Measurements from ENCODE around the gene CMYA5. TPM values are rescaled to one million over a fixed set of nuclear protein-coding genes. Genes with fewer than 3 reads are reported as not detected.

The CMYA5 gene
- total and polyA plus RNA-seq, 2 donors (not counting 3 experiments of a cell fraction or from before 2014, with no cell fraction given) = 0.04 to 0.20 TPM

- Histone ChIP-seq H3K27me3 (ENCODE audit: control insufficient read depth in 2 of 2, insufficient read depth in 2 of 2, low read length in 2 of 2) (no peaks in the 10 kb centered on the region), H3K36me3 (ENCODE audit: control insufficient read depth in 2 of 2, extremely low read depth in 1 of 2, insufficient read depth in 2 of 2, low read length in 2 of 2) (no peaks in the 10 kb centered on the region), H3K4me2 (ENCODE audit: insufficient read depth, low read length) (no peak overlapping the region), H3K9me3 (replicated peaks; ENCODE audit: control insufficient read depth, insufficient read depth, low read length) (no peaks in the 10 kb centered on the region), H3K4me1 (ENCODE audit: control insufficient read depth, extremely low read depth, insufficient read depth, low read length) (peaks cover 2% of the 10 kb centered on the region), H3K79me2 (ENCODE audit: control insufficient read depth, insufficient read depth, low read length) (no peaks in the 10 kb centered on the region), H3K9me1 (replicated peaks; ENCODE audit: control insufficient read depth, extremely low read depth, insufficient read depth, low read length) (no peaks in the 10 kb centered on the region), H2AFZ (ENCODE audit: low read depth, low read length) (no peak overlapping the region), H4K20me1 (replicated peaks; ENCODE audit: control insufficient read depth, extremely low read depth, insufficient read depth, low read length) (no peaks in the 10 kb centered on the region), H3K9ac (replicated peaks; ENCODE audit: extremely low read depth, insufficient read depth, low read length) (no peak overlapping the region), H3K27ac (ENCODE audit: insufficient read depth, low read depth, low read length) (no peak overlapping the region), H3K4me3 (replicated peaks in 1 of 3; ENCODE audit: insufficient read depth in 1 of 3, low read depth in 1 of 3, low read length in 3 of 3) (no peak overlapping the region)
- dilution Hi-C loops (cut with MboI; ENCODE audit: extremely low pct_ligation_motif_present, low sequenced_read_pairs) = no loop called here
- BruUV-seq (replicated peaks) = no TSS peak
- TF ChIP-seq FOS (IDR thresholded peaks at IDR 0.05; ENCODE audit: borderline replicate concordance, insufficient read depth, low read length) = no peak
- TF ChIP-seq MYC (IDR thresholded peaks at IDR 0.05; ENCODE audit: low read depth, low read length) = no peak
- no peak for TF ChIP-seq POLR2A (IDR thresholded peaks at IDR 0.05; ENCODE audit: low read depth, low read length)
- TF ChIP-seq EZH2 (IDR thresholded peaks at IDR 0.05; ENCODE audit: borderline replicate concordance, low read depth, low read length, severe bottlenecking) = no peak
- TF ChIP-seq JUN (IDR thresholded peaks at IDR 0.05; ENCODE audit: borderline replicate concordance, insufficient read depth, insufficient read length, low read depth) = no peak
- TF ChIP-seq POLR2AphosphoS5 (IDR thresholded peaks at IDR 0.05; ENCODE audit: insufficient read depth, low read depth, low read length) = no peak
- TF ChIP-seq, protein P1, sequence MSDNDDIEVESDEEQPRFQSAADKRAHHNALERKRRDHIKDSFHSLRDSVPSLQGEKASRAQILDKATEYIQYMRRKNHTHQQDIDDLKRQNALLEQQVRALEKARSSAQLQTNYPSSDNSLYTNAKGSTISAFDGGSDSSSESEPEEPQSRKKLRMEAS (IDR thresholded peaks at IDR 0.05; ENCODE audit: insufficient read depth, insufficient read length) = no peak
- TF ChIP-seq CTCF (IDR thresholded peaks at IDR 0.05; ENCODE audit: extremely low read depth in 1 of 2, insufficient read depth in 1 of 2, low read depth in 1 of 2, low read length in 2 of 2) = no peak
- TF ChIP-seq GATA2 (IDR thresholded peaks at IDR 0.05; ENCODE audit: insufficient read depth, insufficient read length, low read depth, low read length) = no peak
- no peak for DNase-seq (ENCODE audit: low read depth, low spot score)
- ChIA-PET CTCF (no interaction called here), POLR2A (no interaction called here)
- intact Hi-C loops (cut with micrococcal nuclease) = no loop called here
- FAIRE-seq = no peak
Measured at GRCh38 chr5:79800979-79801827, 111.6 kb downstream of the CMYA5 start.

Data from endothelial cell of umbilical vein (primary cell).